T-cell (primary cell): Measurements from ENCODE around the gene PTCSC3. TPM values are rescaled to one million over a fixed set of nuclear protein-coding genes. Genes with fewer than 3 reads are reported as not detected.

Source experiments
- ATAC-seq, 4 experiments: fragments of 200-7000 bp in 3 of 4; fragments of 150-1000 bp in 1 of 4; cut with Tn5 transposase; replicated peaks in 1 of 4; 1 replicate in 3 of 4; 2 replicates in 1 of 4; pipeline ENCODE4 v1.10.0; 2021; ENCODE audit warnings: moderate library complexity in 3 of 4, mild to moderate bottlenecking in 2 of 4, moderate number of reproducible peaks in 1 of 4
- CTCF ChIA-PET, 2 donors: fragments of 300-600 bp; sonication (Branson Sonifier 250); formaldehyde crosslinking; loops; one replicate each; lab custom pipeline; 2022; ENCODE audit warnings: antibody characterized with exemption in 2 of 2; lab: Charles Lee
- POLR2A ChIA-PET, 2 donors: fragments of 300-600 bp; sonication (Branson Sonifier 250); formaldehyde crosslinking; loops; one replicate each; lab custom pipeline; 2022; ENCODE audit warnings: antibody characterized with exemption in 2 of 2; lab: Charles Lee
- DNase-seq, 35 experiments: peaks; one replicate each; pipeline versions ENCODE4 v3.0.0 to v3.0.0-alpha.2; 2013 to 2023
- H3K27ac ChIP-seq: one replicate; pipeline ENCODE4 v1.5.1; 2013; ENCODE audit warnings: low read length
- H3K27me3 ChIP-seq, 2 experiments: replicated peaks in 1 of 2; 1 replicate in 1 of 2; 2 replicates in 1 of 2; pipeline versions ENCODE4 v1.6.1 to v1.7.0; 2013; ENCODE audit warnings: low read length in 1 of 2, mixed read lengths in 1 of 2; ENCODE audit not compliant: control insufficient read depth in 2 of 2, insufficient read depth in 2 of 2; ENCODE audit errors: extremely low read depth in 1 of 2
- H3K36me3 ChIP-seq, 2 donors: 1 replicate in 1 of 2; 2 replicates in 1 of 2; pipeline versions ENCODE4 v1.6.1 to v1.7.0; 2013; ENCODE audit warnings: low read length in 1 of 2; ENCODE audit not compliant: control insufficient read depth in 2 of 2, insufficient read depth in 1 of 2; ENCODE audit errors: extremely low read depth in 1 of 2
- H3K4me1 ChIP-seq, 2 experiments: 1 replicate in 1 of 2; 2 replicates in 1 of 2; pipeline versions ENCODE4 v1.6.1 to v1.7.0; 2013; ENCODE audit warnings: low read length in 2 of 2, mixed read lengths in 1 of 2; ENCODE audit not compliant: insufficient read depth in 2 of 2, control insufficient read depth in 1 of 2; ENCODE audit errors: extremely low read depth in 1 of 2
- H3K4me3 ChIP-seq, 2 donors: 1 replicate in 1 of 2; 2 replicates in 1 of 2; pipeline versions ENCODE4 v1.5.1 to v1.7.0; 2013; ENCODE audit warnings: mild to moderate bottlenecking in 2 of 2, low read length in 1 of 2, moderate library complexity in 1 of 2; ENCODE audit not compliant: control insufficient read depth in 1 of 2; ENCODE audit errors: extremely low read depth in 1 of 2
- H3K9me3 ChIP-seq: 2 replicates; pipeline ENCODE4 v1.7.0; 2013
- H3K27ac Mint-ChIP-seq, 2 donors: one replicate each; pipeline ENCODE4 v1.8.0; 2020 to 2021; ENCODE audit warnings: mild to moderate bottlenecking in 2 of 2, mixed read lengths in 2 of 2
- H3K27me3 Mint-ChIP-seq, 2 donors: one replicate each; pipeline ENCODE4 v1.8.0; 2021 to 2022; ENCODE audit warnings: mixed read lengths in 2 of 2
- H3K36me3 Mint-ChIP-seq: one replicate; pipeline ENCODE4 v1.8.0; 2021; ENCODE audit warnings: mixed read lengths
- H3K4me1 Mint-ChIP-seq, 3 donors: one replicate each; pipeline ENCODE4 v1.8.0; 2020 to 2022; ENCODE audit warnings: mixed read lengths in 3 of 3, mild to moderate bottlenecking in 1 of 3
- H3K4me3 Mint-ChIP-seq, 3 donors: one replicate each; pipeline ENCODE4 v1.8.0; 2020 to 2022; ENCODE audit warnings: mild to moderate bottlenecking in 3 of 3, mixed read lengths in 3 of 3, moderate library complexity in 3 of 3
- H3K9me3 Mint-ChIP-seq, 3 donors: one replicate each; pipeline ENCODE4 v1.8.0; 2020 to 2022; ENCODE audit warnings: mixed read lengths in 3 of 3
- WGBS: methylation state at CpG from one replicate; pipeline ENCODE4 v1.1.5; 2013; ENCODE audit warnings: missing lambda C conversion rate; ENCODE audit not compliant: insufficient coverage; 5-methylcytosine and 5-hydroxymethylcytosine counted together
- total RNA-seq, 35 experiments: library from RNA in 6 of 35; stranded (reverse) in 6 of 35; fragments of 120-200 nt in 1 of 35; gene quantifications; one replicate each; pipeline versions ENCODE4 v1.2.1 to v1.2.4 and lab custom pipeline; 2013 to 2026

The PTCSC3 gene
- total RNA-seq, 5 donors from 2014 or later (not counting 1 experiment from before 2014, with no cell fraction given), result not detected

DNA sequence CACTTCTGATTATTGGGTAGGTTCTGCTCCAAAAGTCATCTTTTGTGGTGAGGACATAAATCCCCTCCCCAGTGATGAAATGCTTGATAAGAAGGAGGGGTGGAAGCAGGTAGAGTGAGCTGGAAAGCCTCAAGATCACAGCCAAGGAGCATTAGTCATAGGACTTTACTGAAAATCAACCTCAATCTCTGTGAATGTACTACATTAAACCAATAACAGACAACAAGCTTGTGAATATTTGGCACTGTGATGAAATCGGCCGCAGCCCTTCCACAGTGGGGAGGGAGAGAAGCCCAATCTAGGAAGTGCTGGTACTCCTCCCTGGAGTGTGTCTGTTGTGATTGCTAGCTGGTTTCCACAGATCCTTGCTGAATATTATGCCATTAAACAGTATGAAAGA lies 41.2 kb upstream of the PTCSC3 start:
- H3K27ac Mint-ChIP-seq, result no peak overlapping the region
- H3K9me3 ChIP-seq, result no peaks in the 10 kb centered on the region
- H3K4me3 ChIP-seq, result no peak overlapping the region
- no peak overlapping the region for H3K27ac ChIP-seq
- peaks cover 8 to 17% of the 10 kb centered on the region in 2 donors for H3K27me3 Mint-ChIP-seq
- DNase-seq (no peak), ATAC-seq (no peak)
- no peaks in the 10 kb centered on the region for H3K36me3 Mint-ChIP-seq
- CTCF ChIA-PET, result no interaction called here
- no peaks in the 10 kb centered on the region for H3K4me1 ChIP-seq
- POLR2A ChIA-PET, result no interaction called here
- peaks cover 0 to 2% of the 10 kb centered on the region in 2 experiments for H3K27me3 ChIP-seq
- H3K4me3 Mint-ChIP-seq, result no peak overlapping the region
- H3K9me3 Mint-ChIP-seq, result no peaks in the 10 kb centered on the region
- H3K4me1 Mint-ChIP-seq, result no peaks in the 10 kb centered on the region
- no peaks in the 10 kb centered on the region for H3K36me3 ChIP-seq
- WGBS, result no CpG with 5 or more reads among the region's 2 CpGs

DNA sequence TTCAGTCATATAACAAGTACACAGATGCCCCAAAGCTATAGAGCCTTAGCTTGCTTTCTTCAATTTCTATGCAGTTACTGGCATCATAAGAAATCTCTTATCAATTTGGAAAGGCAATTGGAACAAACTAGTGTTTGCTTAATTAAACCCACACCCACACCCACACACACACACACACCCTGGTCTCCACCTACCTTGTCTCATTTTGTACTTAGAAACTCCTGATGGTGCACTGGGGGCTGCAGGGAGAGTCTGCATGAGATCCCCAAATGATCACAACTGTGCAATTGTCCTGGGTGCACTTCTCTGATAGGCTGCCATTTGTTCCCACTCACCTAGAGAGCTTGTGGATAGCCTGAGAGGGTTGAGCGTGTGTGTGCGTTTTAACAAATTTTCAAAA lies 40.5 kb upstream of the PTCSC3 start:
- no CpG with 5 or more reads among the region's 2 CpGs for WGBS
- DNase-seq (no peak), ATAC-seq (no peak)
- POLR2A ChIA-PET, result no interaction called here
- no peaks in the 10 kb centered on the region for H3K9me3 ChIP-seq
- Mint-ChIP-seq H3K27ac (no peak overlapping the region), H3K9me3 (no peaks in the 10 kb centered on the region), H3K4me3 (no peak overlapping the region), H3K4me1 (no peaks in the 10 kb centered on the region), H3K36me3 (no peaks in the 10 kb centered on the region), H3K27me3 (peaks cover 10 to 15% of the 10 kb centered on the region in 2 donors)
- H3K4me1 ChIP-seq, result no peaks in the 10 kb centered on the region
- no peak overlapping the region for H3K4me3 ChIP-seq
- CTCF ChIA-PET, result no interaction called here
- no peak overlapping the region for H3K27ac ChIP-seq
- peaks cover 0 to 2% of the 10 kb centered on the region in 2 experiments for H3K27me3 ChIP-seq
- H3K36me3 ChIP-seq, result no peaks in the 10 kb centered on the region

DNA sequence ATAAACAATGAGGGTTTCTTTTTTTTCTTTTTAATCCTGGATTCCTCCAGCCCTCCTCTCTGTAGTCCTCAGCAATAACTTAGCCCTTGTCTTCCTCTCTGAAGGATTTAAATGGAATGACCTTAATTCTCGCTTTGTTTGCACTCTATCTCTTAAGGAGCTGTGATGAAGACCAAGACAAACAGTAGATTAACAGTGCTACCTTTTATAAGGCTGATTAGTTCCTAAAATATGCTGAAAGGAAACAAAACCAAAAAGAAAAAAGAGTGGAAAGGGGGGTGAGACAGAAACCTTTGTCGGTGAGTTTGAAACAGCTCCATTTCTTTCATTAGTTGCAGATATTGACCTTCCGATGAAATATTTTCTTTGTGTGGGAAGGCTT lies 38.7 kb upstream of the PTCSC3 start:
- Mint-ChIP-seq H3K4me1 (no peaks in the 10 kb centered on the region), H3K9me3 (no peaks in the 10 kb centered on the region), H3K36me3 (no peaks in the 10 kb centered on the region), H3K27ac (no peak overlapping the region), H3K4me3 (no peak overlapping the region), H3K27me3 (peaks cover 10 to 18% of the 10 kb centered on the region in 2 donors)
- no peaks in the 10 kb centered on the region for H3K4me1 ChIP-seq
- H3K4me3 ChIP-seq, result no peak overlapping the region
- ChIA-PET CTCF (no interaction called here), POLR2A (no interaction called here)
- H3K27ac ChIP-seq, result no peak overlapping the region
- no CpG with 5 or more reads among the region's 3 CpGs for WGBS
- H3K9me3 ChIP-seq, result no peaks in the 10 kb centered on the region
- no peaks in the 10 kb centered on the region for H3K27me3 ChIP-seq
- H3K36me3 ChIP-seq, result no peaks in the 10 kb centered on the region
- no peak for ATAC-seq
- DNase-seq, result no peak

DNA sequence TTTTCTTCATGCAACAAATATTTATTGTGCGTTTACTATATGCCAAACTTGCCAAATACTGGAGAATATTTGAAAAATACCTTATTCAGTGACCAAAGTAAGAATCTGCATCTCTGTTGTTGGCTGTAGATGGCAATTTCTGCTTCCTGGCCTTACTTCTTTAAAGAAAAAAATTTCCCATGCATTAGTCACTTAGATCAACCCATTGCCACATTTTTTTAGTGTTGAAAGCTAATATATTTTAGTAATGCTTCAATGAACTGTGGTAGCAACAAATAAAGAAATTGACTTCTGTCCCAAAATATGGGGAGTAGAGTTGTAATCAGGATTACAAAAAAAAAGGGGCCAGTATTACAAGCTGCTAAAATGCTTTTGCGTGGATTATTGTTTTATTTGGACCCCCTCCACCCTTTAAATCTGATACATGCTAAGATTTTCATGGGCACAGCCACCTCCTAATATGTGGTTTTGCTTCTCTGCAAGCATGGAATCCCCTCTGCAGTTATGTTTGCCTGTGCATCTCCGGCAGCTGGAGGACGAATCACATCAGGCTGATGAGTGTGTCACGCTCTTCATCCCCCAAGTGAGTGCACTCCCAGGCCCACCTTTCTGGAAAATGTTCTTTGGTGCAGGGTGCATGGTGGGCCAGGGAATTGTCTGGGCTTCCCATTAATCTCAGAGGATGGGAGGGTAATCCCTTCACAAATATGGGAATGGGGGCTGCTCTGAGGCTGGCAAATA lies 38.1 kb upstream of the PTCSC3 start:
- CTCF ChIA-PET, result interaction anchor here in 1 of 2 donors (0.5 kb wide), 1 partner anchor 544 kb away, joined by 3 read pairs; no protein-coding TSS in a partner anchor
- Mint-ChIP-seq H3K36me3 (no peaks in the 10 kb centered on the region), H3K27me3 (peaks cover 10 to 18% of the 10 kb centered on the region in 2 donors), H3K9me3 (no peaks in the 10 kb centered on the region), H3K4me1 (no peaks in the 10 kb centered on the region), H3K4me3 (no peak overlapping the region), H3K27ac (no peak overlapping the region)
- Histone ChIP-seq H3K4me3 (no peak overlapping the region), H3K36me3 (no peaks in the 10 kb centered on the region), H3K9me3 (no peaks in the 10 kb centered on the region), H3K27me3 (no peaks in the 10 kb centered on the region), H3K4me1 (no peaks in the 10 kb centered on the region), H3K27ac (no peak overlapping the region)
- POLR2A ChIA-PET, result no interaction called here
- ATAC-seq, result no peak
- WGBS, result 79% methylated on average over 4 of the region's 5 CpGs
- DNase-seq, result no peak

DNA sequence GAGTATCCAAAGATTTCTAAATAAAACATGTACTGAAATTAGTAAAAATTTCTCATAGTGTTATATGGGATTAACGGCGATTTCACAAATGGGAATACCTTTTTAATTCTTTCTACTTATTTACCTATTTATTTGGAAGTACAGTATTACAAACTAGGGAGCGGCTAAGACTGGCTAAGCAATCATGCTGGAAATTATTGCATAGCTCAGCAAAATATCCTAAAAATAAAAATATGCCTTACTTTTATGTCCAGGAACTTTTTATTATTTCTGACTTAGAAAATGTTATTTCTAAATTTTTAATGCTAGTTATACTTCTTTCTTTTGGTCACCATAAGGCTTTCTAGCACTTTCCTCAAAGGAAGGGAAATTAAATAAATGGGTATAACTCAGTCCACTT lies 36.5 kb upstream of the PTCSC3 start:
- no CpG with 5 or more reads among the region's 3 CpGs for WGBS
- Mint-ChIP-seq H3K9me3 (no peaks in the 10 kb centered on the region), H3K36me3 (no peaks in the 10 kb centered on the region), H3K27me3 (peaks cover 10 to 18% of the 10 kb centered on the region in 2 donors), H3K4me3 (no peak overlapping the region), H3K4me1 (no peaks in the 10 kb centered on the region), H3K27ac (no peak overlapping the region)
- no peaks in the 10 kb centered on the region for H3K9me3 ChIP-seq
- CTCF ChIA-PET, result no interaction called here
- H3K27ac ChIP-seq, result no peak overlapping the region
- H3K4me1 ChIP-seq, result no peaks in the 10 kb centered on the region
- POLR2A ChIA-PET, result no interaction called here
- H3K36me3 ChIP-seq, result no peaks in the 10 kb centered on the region
- no peaks in the 10 kb centered on the region for H3K27me3 ChIP-seq
- no peak for DNase-seq
- no peak overlapping the region for H3K4me3 ChIP-seq
- ATAC-seq, result no peak

DNA sequence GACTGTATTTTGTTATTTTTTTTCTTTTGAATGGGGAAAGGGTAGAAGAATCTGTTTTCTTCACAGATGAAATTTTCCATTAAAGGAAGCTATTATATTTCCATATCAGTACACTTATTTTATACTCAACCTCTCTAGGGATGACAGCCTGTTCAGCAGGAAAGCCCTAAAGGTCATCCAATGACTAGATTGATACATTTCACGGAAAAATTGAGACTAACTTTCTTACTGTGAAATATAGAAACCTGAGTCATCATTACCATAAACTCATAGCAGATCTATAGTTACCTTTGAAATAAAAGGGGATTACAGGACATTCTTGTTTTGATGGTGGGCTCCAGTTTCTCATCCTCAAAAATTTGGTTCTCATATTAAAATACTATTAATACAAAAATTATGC lies 36.1 kb upstream of the PTCSC3 start:
- H3K4me1 ChIP-seq, result no peaks in the 10 kb centered on the region
- WGBS, result no CpG with 5 or more reads among the region's 1 CpG
- Mint-ChIP-seq H3K27ac (no peak overlapping the region), H3K4me1 (no peaks in the 10 kb centered on the region), H3K27me3 (peaks cover 10 to 15% of the 10 kb centered on the region in 2 donors), H3K4me3 (no peak overlapping the region), H3K36me3 (no peaks in the 10 kb centered on the region), H3K9me3 (no peaks in the 10 kb centered on the region)
- ATAC-seq (no peak), DNase-seq (no peak)
- no peaks in the 10 kb centered on the region for H3K9me3 ChIP-seq
- H3K27ac ChIP-seq, result no peak overlapping the region
- ChIA-PET CTCF (no interaction called here), POLR2A (no interaction called here)
- H3K27me3 ChIP-seq, result no peaks in the 10 kb centered on the region
- H3K36me3 ChIP-seq, result no peaks in the 10 kb centered on the region
- no peak overlapping the region for H3K4me3 ChIP-seq
